GM21526 (cell line): Measurements from ENCODE around the gene AK8.

ENCODE experiments used
- ATAC-seq: cut with Tn5 transposase; IDR thresholded peaks from one replicate; pipeline ENCODE4 v1.9.1; 2021; ENCODE audit warnings: moderate library complexity; ENCODE audit not compliant: unreplicated experiment, low FRiP score

AK8 gene

DNA sequence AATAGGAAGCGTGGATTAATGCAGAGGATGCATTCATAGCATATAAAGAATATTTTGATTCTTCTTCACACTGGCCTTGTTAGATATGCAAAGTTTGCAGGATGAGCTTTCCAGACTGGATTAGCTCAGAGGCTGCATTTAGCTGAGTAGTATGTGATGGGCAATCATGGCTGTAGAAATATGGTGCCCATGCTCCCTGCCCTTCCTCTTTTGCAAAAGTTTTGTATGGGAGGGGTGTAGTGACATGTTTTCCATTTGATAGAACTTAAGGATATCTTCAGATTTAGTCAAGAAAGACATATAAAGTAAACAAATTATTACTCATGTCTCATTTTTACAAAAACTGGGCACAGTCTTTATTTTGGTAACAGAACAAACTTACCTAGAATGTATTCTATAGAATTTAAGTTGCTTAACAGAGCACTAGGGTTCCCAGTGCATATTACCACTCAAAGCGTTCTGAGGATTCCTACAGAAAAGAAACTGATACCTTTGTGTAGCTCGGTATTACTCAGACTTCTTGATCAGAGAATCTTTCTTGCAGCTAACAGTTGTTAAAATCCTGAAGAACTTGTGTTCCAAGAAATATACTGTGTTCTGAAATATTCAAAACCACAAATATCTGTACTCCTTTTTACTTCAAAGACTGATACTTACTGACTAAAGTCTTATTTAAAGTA is 198.0 kb downstream of the AK8 start:
- ATAC-seq: no peak

- ATAC-seq: no peak
Measured at GRCh38 chr9:132677976-132678375, 200.1 kb downstream of the AK8 start.
